OCI-LY3 (cell line): ENCODE results near the gene SYTL1.

Experiments used
- H2AFZ ChIP-seq: fragments of 200-600, 300-600 bp; shearing (Covaris generic); 2 replicates; pipeline ENCODE4 v1.6.0; 2014; ENCODE audit warnings: antibody characterized with exemption, low read depth, low read length
- H3K27ac ChIP-seq: fragments of 200-600, 300-600 bp; sonication (generic); 2 replicates; pipeline ENCODE4 v1.5.1; 2014; ENCODE audit warnings: mild to moderate bottlenecking, low read length, moderate library complexity, mixed read lengths
- H3K27me3 ChIP-seq: fragments of 200-600, 300-600 bp; sonication (generic); 2 replicates; pipeline ENCODE4 v1.6.1; 2014; ENCODE audit warnings: low read depth, low read length, mixed read lengths
- H3K36me3 ChIP-seq: fragments of 200-600, 300-600 bp; sonication (generic); replicated peaks from 2 replicates; pipeline ENCODE3; 2014; ENCODE audit warnings: low read depth, low read length, mixed read lengths
- H3K4me1 ChIP-seq: fragments of 300-600, 200-600 bp; sonication (generic); 2 replicates; pipeline ENCODE4 v1.6.1; 2014; ENCODE audit warnings: low read length, mixed read lengths
- H3K4me2 ChIP-seq: fragments of 200-600, 300-600 bp; sonication (generic); 2 replicates; pipeline ENCODE4 v1.6.1; 2014; ENCODE audit warnings: low read length, mixed read lengths
- H3K4me3 ChIP-seq: fragments of 300-600, 200-600 bp; sonication (generic); 2 replicates; pipeline ENCODE4 v1.5.1; 2014; ENCODE audit warnings: antibody characterized with exemption, mild to moderate bottlenecking, low read length, moderate library complexity
- H3K79me2 ChIP-seq: fragments of 300-600, 200-600 bp; shearing (Covaris generic); 2 replicates; pipeline ENCODE4 v1.6.1; 2014; ENCODE audit warnings: mild to moderate bottlenecking, low read length, mixed read lengths
- H3K9ac ChIP-seq: fragments of 300-600, 200-600 bp; shearing (Covaris generic); 2 replicates; pipeline ENCODE4 v1.6.0; 2014; ENCODE audit warnings: mild to moderate bottlenecking, low read length, moderate library complexity
- H3K9me3 ChIP-seq: fragments of 200-600, 300-600 bp; shearing (Covaris generic); 2 replicates; pipeline ENCODE4 v1.6.1; 2014; ENCODE audit warnings: low read length, mixed read lengths; ENCODE audit not compliant: insufficient read depth
- H4K20me1 ChIP-seq: fragments of 200-600, 300-600 bp; sonication (generic); 2 replicates; pipeline ENCODE4 v1.6.1; 2016; ENCODE audit warnings: low read length, mixed read lengths; ENCODE audit not compliant: insufficient read depth
- CTCF ChIP-seq: fragments of 200-600, 300-600 bp; sonication (generic); IDR thresholded peaks from 2 replicates; pipeline ENCODE4 v1.5.1; 2014; ENCODE audit warnings: antibody characterized with exemption, low read length, low read depth
- EZH2phosphoT487 ChIP-seq: fragments of 200-600 bp; shearing (Covaris generic); IDR thresholded peaks from 2 replicates; pipeline ENCODE4 v1.6.1; 2018; ENCODE audit warnings: antibody characterized with exemption, mixed run types, low read depth

The SYTL1 gene

DNA sequence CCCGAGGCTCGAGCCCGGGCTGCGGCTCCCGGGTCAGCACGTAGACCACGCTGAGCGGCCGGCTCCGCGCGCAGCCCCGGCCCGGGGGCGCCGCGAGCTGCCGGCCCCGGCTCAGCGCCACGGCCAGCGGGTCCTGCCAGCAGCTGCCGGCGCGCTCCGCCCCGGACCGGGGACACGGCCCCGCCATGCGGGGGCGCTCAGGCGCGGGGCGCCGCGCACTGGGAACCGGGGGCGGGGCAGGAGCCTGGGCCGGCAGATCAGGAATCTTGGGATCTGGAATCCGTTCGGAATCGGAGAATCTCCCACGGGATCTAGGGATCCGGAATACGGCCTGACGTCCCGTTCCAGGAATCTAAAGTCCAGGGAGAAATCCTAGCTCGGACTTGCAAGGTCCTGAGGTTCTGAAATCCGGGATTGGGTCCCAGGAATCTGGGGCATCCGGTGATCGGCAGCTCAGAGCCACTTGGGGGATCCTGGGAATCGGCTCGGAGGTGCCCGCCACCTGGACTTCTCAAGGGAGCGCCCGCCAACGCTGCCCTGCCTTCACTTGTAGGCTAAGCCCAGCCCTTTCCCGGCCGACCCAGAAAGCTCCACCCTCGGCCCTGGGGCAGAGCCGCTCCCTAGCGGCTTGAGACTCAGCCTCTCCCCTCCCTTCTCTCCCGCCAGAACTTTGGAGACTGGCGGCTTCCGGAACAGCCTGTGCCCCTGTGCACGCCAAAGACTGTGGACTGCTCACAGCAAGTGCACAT lies 24.8 kb downstream of the SYTL1 start, which contains the start of gene MAP3K6:
Gene MAP3K6 (minus strand): TSS at position 551 of the 749 bp plus-strand sequence. CDS start 364 bp downstream, at position 187.
- peak; percentile 33 for TF ChIP-seq CTCF
- TF ChIP-seq EZH2phosphoT487: no peak
- H2AFZ ChIP-seq: peak within 1 kb of the TSS; percentile 88
- H3K27me3 ChIP-seq: no peaks in the 10 kb centered on the region
- H3K9ac ChIP-seq: peak within 1 kb of the TSS; percentile 73
- H3K79me2 ChIP-seq: no peaks in the 10 kb centered on the region
- H3K4me2 ChIP-seq: peak within 1 kb of the TSS; percentile 96
- H4K20me1 ChIP-seq: no peaks in the 10 kb centered on the region
- no peaks in the 10 kb centered on the region for H3K9me3 ChIP-seq
- no peaks in the 10 kb centered on the region for H3K36me3 ChIP-seq
- peaks cover 24% of the 10 kb centered on the region for H3K4me1 ChIP-seq
- H3K27ac ChIP-seq: 0 out of 2 replicates have a peak within 1 kb of the TSS, but pooled peaks have one; percentile 12
- peak within 1 kb of the TSS; percentile 96 for H3K4me3 ChIP-seq

DNA sequence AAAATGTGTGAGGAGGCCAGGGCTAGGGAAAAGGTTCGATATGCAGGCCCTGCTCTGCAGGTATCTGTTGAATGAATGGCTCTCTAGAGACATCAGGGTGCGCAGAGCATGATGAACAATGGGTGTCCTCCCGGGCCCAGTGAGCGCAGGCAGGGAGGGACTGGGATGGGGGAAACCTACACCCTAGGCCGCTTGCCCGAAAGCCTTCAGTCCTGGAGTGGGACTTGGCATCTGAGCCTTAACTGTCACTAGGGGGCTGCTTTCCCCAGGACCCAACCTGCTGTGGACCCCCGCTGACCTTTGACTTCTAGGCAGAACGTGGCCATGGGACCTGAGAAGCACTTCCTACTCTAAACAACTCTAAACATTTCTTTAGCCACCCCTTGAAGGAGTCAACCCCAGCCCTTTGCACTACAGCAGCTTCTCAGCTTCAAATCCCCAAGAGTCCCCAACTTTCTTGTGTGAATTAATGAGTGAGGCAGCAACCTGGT lies 25.4 kb downstream of the SYTL1 start:
- H3K4me3 ChIP-seq: peak overlapping the region; percentile 96
- H3K9ac ChIP-seq: peak overlapping the region; percentile 52; the same call in 1 of the 2 replicates
- H3K79me2 ChIP-seq: no peaks in the 10 kb centered on the region
- peak overlapping the region; percentile 96 for H3K4me2 ChIP-seq
- H3K36me3 ChIP-seq: no peaks in the 10 kb centered on the region
- H3K27me3 ChIP-seq: no peaks in the 10 kb centered on the region
- H4K20me1 ChIP-seq: no peaks in the 10 kb centered on the region
- H3K4me1 ChIP-seq: peaks cover 24% of the 10 kb centered on the region
- H2AFZ ChIP-seq: peak overlapping the region; percentile 88
- H3K27ac ChIP-seq: no peak overlapping the region
- no peaks in the 10 kb centered on the region for H3K9me3 ChIP-seq
- TF ChIP-seq EZH2phosphoT487 (no peak), CTCF (no peak)

- no peak overlapping the region for H3K9ac ChIP-seq
- H3K9me3 ChIP-seq: no peaks in the 10 kb centered on the region
- no peak overlapping the region for H3K4me2 ChIP-seq
- TF ChIP-seq EZH2phosphoT487 (no peak), CTCF (no peak)
- H3K79me2 ChIP-seq: no peaks in the 10 kb centered on the region
- no peaks in the 10 kb centered on the region for H4K20me1 ChIP-seq
- no peaks in the 10 kb centered on the region for H3K27me3 ChIP-seq
- no peak overlapping the region for H3K27ac ChIP-seq
- H3K36me3 ChIP-seq: no peaks in the 10 kb centered on the region
- H3K4me3 ChIP-seq: no peak overlapping the region
- peaks cover 24% of the 10 kb centered on the region for H3K4me1 ChIP-seq
- H2AFZ ChIP-seq: no peak overlapping the region
Measured at GRCh38 chr1:27368869-27369582, 27.2 kb downstream of the SYTL1 start.
